GM19328 (cell line): ENCODE measurements around the gene COL7A1.
"Not testable (repeated sequence)": the region's sequence is repeated elsewhere in the genome, so short reads cannot be mapped to it uniquely, and the experiment has no call there.

Experiments
- ATAC-seq: cut with Tn5 transposase; IDR thresholded peaks from one replicate; pipeline ENCODE4 v1.9.1; 2021; ENCODE audit warnings: mild to moderate bottlenecking, moderate library complexity; ENCODE audit not compliant: unreplicated experiment

The COL7A1 gene

DNA sequence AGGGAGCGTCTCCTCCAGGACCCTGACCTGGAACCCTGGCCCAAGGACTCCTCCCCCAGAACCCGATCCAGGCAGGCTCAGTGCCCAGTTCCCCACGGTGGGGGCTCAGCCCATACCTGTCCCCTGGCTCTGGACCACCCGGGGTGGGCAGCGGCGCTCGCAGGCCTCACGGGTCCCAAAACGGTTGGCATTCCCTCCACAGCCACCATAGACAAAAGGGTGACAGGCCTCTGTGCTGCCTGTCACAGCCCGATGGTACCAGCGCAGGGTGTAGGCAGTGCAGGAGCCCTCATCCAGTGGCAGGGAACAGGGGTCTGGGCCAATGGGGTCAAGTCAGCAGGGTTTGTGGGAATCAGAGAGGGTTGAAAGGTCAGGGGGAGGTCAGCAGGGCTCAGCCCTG, 30.5 kb downstream of the COL7A1 start:
- ATAC-seq = no peak

- ATAC-seq = no peak
Measured at GRCh38 chr3:48564022-48564421, 31.1 kb downstream of the COL7A1 start.

DNA sequence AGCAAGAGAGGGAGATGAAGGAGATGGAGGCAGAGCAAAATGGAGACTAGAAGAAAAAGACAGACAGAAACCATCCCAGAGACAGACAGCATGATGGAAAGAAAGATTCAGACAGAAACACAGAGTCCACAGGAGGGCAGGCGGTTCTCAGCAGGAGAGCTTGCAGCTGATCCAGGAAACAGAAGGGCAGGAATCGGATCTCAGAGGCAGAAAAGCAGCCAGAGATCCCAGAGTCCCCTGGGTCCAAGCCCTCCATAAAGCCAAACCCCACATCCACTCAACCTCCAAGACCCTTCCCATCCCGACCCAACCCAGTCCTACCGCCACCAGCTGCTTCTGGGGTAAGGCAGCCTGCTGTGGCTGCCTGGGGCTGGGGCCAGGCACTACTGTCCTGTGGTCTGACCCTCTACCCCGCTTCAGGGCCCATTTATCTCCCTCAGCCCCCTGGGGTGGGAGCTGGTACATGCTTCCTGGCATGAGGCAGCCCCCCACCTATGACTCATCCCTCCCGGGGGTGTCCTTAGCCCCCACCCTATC, 31.7 kb downstream of the COL7A1 start, which contains the start of gene UCN2:
UCN2 (minus strand) TSS at position 400 of the 537 bp plus-strand sequence. CDS start 657 bp downstream, outside the sequence.
- ATAC-seq = no peak

GRCh38 chr3:48562367-48563095, 32.6 kb downstream of the COL7A1 start:
- no peak for ATAC-seq

DNA sequence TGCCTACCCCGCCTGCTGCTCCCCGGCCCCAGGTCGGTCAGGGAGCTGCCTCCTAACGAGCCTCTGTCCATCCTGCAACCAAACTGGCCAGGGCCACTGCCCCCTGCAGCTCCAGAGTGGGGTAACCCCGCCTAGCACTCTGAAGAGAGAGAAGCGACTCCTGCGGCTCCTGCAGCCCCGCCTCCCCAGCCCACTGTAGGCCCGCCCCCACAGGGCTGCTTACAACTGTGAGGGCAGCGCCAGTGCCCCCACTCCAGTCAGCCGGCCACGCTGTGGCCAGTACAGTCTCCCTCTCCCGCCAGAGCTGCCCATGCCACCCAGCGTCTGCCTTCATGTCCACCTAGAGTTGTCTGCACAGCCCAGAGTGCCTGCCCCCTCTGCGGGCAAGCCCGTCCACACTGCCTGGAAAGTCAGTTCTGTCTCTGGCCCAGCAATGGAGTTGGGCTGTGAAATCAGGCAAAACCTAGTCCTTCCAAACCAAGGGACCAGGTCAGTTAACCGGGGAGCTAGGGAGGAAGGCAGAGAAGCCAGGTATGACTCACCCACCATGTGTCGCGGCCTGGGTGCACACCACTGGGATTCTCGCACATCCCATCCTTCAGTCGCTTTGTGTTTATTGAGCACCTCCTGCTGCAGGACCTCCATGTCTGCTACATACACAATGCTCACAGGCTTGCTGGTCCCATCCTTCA, 33.9 kb downstream of the COL7A1 start:
- no peak for ATAC-seq

- ATAC-seq = no peak
Measured at GRCh38 chr3:48560648-48561018, 34.5 kb downstream of the COL7A1 start.

DNA sequence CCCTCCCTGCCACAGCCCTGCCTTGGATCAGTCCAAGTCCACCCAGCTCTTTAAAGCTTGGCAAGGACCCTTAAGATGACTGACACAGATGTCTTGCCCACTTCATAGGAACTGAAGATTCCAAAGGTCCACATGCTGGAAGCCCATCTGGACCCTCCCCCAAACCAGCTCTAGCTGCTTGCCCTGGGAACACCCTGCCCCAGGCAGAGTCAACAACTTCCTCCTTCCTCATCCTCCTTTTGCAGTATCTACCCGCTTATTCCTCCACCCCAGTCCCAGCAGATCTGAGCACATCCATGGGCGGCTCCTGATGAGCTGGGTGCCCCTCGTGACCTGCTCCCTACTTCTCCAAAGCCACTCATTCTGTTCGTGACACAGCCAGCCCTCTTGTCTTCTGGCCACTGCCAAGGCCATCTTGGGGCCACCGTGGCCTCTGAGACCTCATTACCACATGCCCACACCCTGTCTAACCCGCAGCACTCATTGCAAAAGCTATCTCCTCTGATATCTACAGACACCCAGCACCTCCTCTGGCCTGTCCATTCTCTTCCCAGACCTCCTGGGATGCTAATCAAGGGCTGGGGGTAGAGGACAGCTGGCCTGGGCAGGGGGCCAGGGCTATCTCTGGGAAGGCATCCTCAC, 36.5 kb downstream of the COL7A1 start:
- no peak for ATAC-seq

DNA sequence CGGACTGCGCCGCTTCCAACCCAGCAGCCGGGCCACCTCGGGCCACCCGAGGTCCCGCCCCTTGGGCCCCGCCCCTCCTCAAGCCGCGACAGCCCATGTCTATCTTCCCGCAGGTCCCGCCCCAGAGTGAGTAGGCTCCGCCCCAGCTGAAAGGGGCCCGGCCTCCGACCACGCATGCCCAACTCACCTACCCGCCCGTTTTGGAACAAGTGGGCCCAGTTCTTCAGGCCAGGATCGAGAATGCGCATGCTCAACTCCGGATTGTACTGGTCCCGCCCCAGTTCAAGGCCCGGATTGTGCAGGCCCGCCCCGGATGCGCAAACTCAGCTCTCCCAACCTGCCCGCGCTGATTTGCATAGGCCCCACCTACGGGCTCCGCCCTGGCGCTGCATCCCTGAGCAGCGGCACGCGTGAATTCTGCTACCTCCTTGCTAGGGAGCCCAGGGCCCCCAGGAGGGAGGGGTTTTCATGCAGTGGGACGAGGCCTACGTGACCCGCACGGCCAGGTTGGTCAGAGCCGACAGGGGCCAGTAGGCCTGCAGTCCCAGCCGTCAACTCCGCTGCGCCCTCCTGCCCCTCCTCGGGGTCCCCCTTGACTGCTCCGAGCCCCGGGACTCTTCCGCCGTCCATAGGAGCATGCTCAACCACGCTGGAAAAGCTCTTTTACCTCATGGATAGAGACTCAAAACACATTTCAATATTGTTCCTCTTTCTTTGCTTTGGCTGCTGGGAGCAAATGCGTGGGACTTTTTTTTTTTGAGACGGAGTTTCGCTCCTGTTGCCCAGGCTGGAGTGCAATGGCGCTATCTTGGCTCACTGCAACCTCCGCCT, 38.1 kb downstream of the COL7A1 start, which contains the start of gene PFKFB4:
PFKFB4 (minus strand) TSS at position 8 of the 831 bp plus-strand sequence. CDS start 26 bp downstream, outside the sequence.
- ATAC-seq = peak; percentile 79

DNA sequence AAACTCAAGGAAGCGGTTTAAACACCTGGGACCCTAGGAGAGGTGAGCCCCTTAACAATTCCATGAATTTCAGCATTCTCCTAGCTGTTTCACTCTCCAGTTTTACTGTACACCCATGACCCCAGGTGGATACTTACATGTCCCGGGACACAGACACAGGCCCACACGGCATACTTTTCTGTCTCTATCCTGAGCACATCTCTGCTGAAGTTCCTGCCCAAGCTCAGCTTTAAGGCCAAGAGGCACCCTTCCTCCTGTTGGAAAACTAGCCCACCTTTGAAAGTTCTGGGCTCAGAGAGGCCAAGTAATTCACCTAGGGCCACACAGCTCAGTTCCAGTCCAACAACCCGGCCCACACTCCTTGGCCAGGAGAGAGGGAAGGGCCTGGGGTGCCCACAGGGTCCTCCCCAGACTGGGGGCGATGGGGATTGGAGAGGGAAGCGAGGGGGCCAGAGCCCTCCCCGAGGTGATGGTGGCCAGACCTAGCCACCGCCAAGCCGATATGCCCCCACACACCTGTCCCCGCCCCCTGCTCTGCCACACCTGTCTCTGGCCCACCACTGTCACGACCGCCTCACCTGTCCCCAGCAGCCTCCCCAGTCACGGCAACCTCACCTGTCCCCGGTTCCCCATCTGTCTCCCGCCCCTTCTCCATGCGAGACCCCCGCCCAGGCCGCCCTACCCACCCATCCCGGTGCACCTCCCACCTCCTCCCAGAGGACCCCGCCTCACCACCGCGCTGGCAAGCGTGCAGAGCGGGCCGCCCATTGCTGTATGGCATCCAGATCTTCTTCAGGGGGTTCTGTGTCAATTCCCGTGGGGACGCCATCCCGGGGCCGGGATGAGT, 39.0 kb downstream of the COL7A1 start:
- ATAC-seq = no peak

DNA sequence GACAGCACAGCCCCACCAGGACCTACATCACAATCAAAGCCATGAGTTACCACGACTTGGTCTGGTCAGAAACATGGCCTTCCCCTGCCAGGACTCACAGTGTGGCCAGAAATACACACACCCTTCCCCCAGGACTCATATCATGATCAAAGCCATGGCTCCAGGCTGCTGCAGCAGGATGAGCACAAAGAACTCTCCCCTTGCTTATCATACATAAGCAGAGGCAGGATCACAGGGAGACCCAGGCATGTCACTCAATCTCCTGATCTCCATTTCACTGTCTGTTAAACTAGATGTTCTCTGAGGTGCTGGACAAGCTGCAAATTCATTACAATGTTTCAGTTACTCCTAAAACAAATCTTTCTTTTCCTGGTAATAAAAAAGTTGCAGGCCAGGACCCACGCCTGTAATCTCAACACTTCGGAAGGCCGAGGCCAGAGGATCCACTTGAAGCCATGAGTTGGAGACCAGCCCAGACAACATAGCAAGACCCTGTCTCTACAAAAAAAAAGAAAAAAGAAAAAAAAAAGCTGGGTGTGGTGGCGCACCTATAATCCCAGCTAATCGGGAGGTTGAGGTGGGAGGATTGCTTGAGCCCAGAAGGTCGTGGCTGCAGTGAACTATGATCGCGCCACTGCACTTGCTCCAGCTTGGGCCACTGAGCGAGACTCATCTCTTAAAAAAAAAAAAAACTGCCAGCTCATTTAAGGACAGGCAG, 39.7 kb downstream of the COL7A1 start:
- no peak for ATAC-seq

GRCh38 chr3:48553886-48554845, 41.0 kb downstream of the COL7A1 start:
- ATAC-seq = no peak

GRCh38 chr3:48553361-48553760, 41.8 kb downstream of the COL7A1 start:
- no peak for ATAC-seq

GRCh38 chr3:48552111-48552951, 42.8 kb downstream of the COL7A1 start:
- ATAC-seq = no peak

DNA sequence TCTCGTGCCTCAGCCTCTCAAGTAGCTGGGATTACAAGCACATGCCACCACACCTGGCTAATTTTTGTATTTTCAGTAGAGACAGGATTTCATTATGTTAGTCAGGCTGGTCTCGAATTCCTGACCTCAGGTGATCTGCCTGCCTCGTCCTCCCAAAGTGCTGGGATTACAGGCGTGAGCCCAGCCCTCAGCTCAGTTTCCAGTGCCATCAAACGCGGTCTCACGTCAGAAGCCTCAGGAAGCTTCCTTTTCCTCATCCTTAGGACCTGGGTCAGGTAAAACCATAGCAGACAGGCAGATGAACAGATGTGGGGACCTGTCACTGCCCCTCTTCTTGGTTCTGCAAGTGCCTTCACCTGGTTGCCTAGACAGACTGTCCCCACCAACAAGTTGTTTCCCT, 43.5 kb downstream of the COL7A1 start:
- ATAC-seq = not testable (repeated sequence)

DNA sequence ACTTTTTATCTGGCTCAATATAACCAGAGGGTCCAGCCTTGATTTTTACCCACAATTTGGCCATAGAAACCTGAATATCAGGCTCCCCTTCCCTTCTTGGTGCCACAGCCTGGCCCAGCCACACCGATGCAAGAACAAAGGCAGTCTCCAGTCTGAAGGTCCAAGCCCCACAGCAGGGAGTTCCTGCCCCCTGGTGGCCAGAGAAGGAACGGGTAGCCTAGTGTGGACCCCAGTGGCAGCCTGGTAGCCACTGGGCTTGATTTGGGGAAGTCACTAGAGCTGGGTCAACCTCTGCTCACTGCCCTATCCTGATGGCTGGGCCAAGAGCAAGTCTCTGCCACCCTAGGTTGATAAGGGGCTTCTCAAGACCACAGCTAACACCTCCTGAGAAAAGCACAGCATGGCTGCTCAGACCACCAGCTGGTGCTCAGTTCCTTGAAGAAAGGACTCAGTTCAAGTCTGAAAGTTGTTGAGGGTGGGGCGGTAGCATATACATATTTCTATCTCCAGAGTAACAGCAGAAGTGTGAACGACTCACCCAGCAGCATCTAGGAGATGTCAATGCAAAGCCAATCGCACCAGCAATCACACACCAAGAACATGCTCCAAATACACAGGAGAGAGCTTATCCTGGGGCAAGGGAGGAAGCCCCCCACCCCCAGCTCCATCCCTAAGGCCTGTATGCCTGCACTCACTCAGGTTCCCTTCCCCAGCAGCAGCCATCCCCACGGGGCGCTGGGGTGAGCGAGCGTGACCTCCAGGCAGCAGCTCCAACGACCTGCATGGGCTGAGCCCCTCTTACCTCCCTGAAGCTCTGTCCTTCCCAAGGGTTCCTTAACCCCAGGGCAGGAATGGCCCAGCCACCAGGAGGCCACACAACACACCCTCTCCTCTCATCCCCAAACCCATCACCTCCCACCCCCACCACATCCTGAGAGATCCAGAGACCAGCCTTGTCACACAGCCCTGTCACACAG, 46.1 kb downstream of the COL7A1 start:
- ATAC-seq = no peak

GRCh38 chr3:48548126-48548525, 47.0 kb downstream of the COL7A1 start:
- ATAC-seq = no peak
